ENCODE measurements around the gene RSAD2.

DNA sequence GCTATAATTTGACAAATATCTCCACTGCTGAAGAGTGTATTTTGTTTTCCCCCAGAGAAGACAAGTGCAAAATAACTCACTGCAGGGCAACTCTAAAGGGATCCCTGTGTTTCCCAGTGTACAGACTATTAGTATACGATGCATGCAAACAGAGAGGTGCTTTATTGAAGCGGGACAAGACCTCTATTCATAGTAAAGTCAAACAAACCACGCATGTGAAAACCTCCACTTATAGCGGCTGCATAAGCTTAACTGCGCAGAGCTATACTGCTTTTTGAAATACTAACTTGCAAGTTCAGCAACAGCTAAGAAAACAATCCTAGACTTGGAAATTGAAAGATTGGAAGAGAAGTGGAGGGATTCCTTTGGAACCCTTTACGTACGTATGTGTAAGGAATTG is 55.3 kb downstream of the RSAD2 start:
- TF ChIP-seq, protein P1, sequence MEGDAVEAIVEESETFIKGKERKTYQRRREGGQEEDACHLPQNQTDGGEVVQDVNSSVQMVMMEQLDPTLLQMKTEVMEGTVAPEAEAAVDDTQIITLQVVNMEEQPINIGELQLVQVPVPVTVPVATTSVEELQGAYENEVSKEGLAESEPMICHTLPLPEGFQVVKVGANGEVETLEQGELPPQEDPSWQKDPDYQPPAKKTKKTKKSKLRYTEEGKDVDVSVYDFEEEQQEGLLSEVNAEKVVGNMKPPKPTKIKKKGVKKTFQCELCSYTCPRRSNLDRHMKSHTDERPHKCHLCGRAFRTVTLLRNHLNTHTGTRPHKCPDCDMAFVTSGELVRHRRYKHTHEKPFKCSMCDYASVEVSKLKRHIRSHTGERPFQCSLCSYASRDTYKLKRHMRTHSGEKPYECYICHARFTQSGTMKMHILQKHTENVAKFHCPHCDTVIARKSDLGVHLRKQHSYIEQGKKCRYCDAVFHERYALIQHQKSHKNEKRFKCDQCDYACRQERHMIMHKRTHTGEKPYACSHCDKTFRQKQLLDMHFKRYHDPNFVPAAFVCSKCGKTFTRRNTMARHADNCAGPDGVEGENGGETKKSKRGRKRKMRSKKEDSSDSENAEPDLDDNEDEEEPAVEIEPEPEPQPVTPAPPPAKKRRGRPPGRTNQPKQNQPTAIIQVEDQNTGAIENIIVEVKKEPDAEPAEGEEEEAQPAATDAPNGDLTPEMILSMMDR (IDR thresholded peaks at IDR 0.05) = no peak
- TF ChIP-seq EZH2 (IDR thresholded peaks at IDR 0.05; ENCODE audit: borderline replicate concordance, insufficient read depth, low read depth, low read length, poor library complexity, severe bottlenecking) = no peak
